Activated B cell treated with CpG ODN at 0.5 μM for 24 hours (primary cell): ENCODE results near the gene POLE3. TPM values are rescaled to one million over a fixed set of nuclear protein-coding genes. Genes with fewer than 3 reads are reported as not detected.

Experiments used
- ATAC-seq: fragments of 200-7000 bp; cut with Tn5 transposase; one replicate; pipeline ENCODE4 v1.10.0; 2021; ENCODE audit warnings: low read depth, mild to moderate bottlenecking, moderate library complexity
- CTCF ChIA-PET: fragments of 350-600 bp; sonication (Branson Sonifier 250); formaldehyde crosslinking; loops from one replicate; lab custom pipeline; 2021; ENCODE audit warnings: antibody characterized with exemption; lab: Charles Lee
- POLR2A ChIA-PET: fragments of 350-600 bp; sonication (Branson Sonifier 250); formaldehyde crosslinking; loops from one replicate; lab custom pipeline; 2021; ENCODE audit warnings: antibody characterized with exemption; lab: Charles Lee
- DNase-seq: peaks from one replicate; pipeline ENCODE4 v3.0.0; 2022
- H3K27ac Mint-ChIP-seq: one replicate; pipeline ENCODE4 v1.8.0; 2020; ENCODE audit warnings: mixed read lengths
- H3K27me3 Mint-ChIP-seq: one replicate; pipeline ENCODE4 v1.8.0; 2021; ENCODE audit warnings: mixed read lengths
- H3K36me3 Mint-ChIP-seq: one replicate; pipeline ENCODE4 v1.8.0; 2021; ENCODE audit warnings: low read depth, mixed read lengths
- H3K4me1 Mint-ChIP-seq: one replicate; pipeline ENCODE4 v1.8.0; 2021; ENCODE audit warnings: mixed read lengths
- H3K4me3 Mint-ChIP-seq: one replicate; pipeline ENCODE4 v1.8.0; 2020; ENCODE audit warnings: mild to moderate bottlenecking, mixed read lengths
- H3K9me3 Mint-ChIP-seq: one replicate; pipeline ENCODE4 v1.8.0; 2020; ENCODE audit warnings: mixed read lengths
- CTCF ChIP-seq: fragments of 200-600 bp; IDR thresholded peaks from one replicate; pipeline ENCODE4 v1.8.0; 2022; ENCODE audit warnings: antibody characterized with exemption, mild to moderate bottlenecking
- intact Hi-C: fragments of 100-400 bp; cut with micrococcal nuclease; formaldehyde crosslinking; loops from one replicate; pipeline ENCODE4 v1.15.1; 2024
- total RNA-seq: library from RNA; stranded (reverse); gene quantifications from 2 replicates; pipeline ENCODE4 v1.2.3, GENCODE V29; 2022

POLE3 gene
- total RNA-seq, 1 donor from 2014 or later, result 48.0 TPM

GRCh38 chr9:113403646-113404045 is 6.8 kb downstream of the POLE3 start:
- ATAC-seq, result no peak
- ChIA-PET POLR2A (no interaction called here), CTCF (interaction anchor here (1.7 to 3.9 kb wide), 3 partner anchors 188 to 254 kb away, joined by 7 to 19 read pairs (median 11); no protein-coding TSS in a partner anchor)
- intact Hi-C loops, result loop anchor here (10.0 kb wide), 1 partner anchor 249 kb away; the partner anchor contains the start of gene SLC31A2
- H3K4me1 Mint-ChIP-seq, result peaks cover 29% of the 10 kb centered on the region
- TF ChIP-seq CTCF, result no peak
- no peak for DNase-seq
- H3K27ac Mint-ChIP-seq, result no peak overlapping the region
- no peak overlapping the region for H3K4me3 Mint-ChIP-seq
- no peaks in the 10 kb centered on the region for H3K9me3 Mint-ChIP-seq
- peaks cover 20% of the 10 kb centered on the region for H3K36me3 Mint-ChIP-seq
- no peaks in the 10 kb centered on the region for H3K27me3 Mint-ChIP-seq

DNA sequence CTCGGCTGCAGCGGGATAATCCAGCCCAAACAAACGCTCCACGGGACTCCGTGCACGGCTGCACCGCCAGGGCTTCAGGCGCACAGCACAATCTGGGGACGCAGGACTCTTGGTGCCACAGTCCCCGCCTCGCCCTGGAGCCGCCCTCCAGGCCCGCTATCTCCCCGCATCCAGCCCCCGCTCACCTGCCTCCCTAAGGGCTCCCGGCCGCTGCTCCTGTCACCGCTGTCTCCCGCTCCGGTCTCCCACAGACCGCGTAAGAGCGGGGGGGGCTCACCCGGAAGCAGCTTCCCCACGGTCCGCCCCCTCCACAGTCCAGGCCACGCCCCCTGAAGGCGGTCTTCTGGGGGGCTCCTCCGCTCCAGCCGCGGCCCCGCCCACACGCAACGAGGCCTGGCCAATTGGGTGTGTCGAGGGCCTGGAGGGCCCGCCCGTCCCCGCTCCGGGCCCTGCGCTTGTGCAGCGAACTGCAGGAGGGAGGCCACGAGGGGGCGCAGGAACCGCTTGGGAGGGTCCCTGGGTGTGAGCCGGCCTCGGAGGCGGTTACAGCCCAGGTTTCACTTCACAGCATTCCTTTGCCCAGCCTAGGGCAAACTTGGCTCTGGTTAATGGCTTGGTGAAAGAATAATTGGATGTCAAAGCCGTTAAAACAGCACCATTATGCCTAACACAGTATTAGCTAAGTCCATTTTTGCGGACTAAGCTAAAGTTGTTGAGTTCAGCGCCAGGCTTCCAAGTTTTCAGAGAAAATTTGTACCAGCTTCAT is 9.3 kb downstream of the POLE3 start, which contains the start of gene ALAD:
TSS of gene ALAD (minus strand) at position 258 of the 766 bp plus-strand sequence. CDS start 7,725 bp downstream, outside the sequence.
- H3K36me3 Mint-ChIP-seq, result peaks cover 2% of the 10 kb centered on the region
- no peaks in the 10 kb centered on the region for H3K9me3 Mint-ChIP-seq
- no peaks in the 10 kb centered on the region for H3K27me3 Mint-ChIP-seq
- intact Hi-C loops, result loop anchor here (1.0 to 10.0 kb wide), 11 partner anchors 9 to 257 kb away; partner anchors contain the start of genes C9orf43, FKBP15, POLE3 and SLC31A1
- TF ChIP-seq CTCF, result no peak
- H3K27ac Mint-ChIP-seq, result peak within 1 kb of the TSS; percentile 87
- peak; percentile 99 for DNase-seq
- POLR2A ChIA-PET, result interaction anchor here (0.6 to 3.1 kb wide), 13 partner anchors 9 to 252 kb away, joined by 3 to 61 read pairs (median 6); partner anchors contain the start of genes C9orf43, CDC26, HDHD3 and POLE3
- peaks cover 17% of the 10 kb centered on the region for H3K4me1 Mint-ChIP-seq
- peak within 1 kb of the TSS; percentile 96 for H3K4me3 Mint-ChIP-seq
- peak; percentile 99 for ATAC-seq
- CTCF ChIA-PET, result interaction anchor here (0.5 to 3.9 kb wide), 18 partner anchors 9 to 257 kb away, joined by 3 to 32 read pairs (median 4); partner anchors contain the start of genes C9orf43, CDC26, HDHD3 and POLE3

DNA sequence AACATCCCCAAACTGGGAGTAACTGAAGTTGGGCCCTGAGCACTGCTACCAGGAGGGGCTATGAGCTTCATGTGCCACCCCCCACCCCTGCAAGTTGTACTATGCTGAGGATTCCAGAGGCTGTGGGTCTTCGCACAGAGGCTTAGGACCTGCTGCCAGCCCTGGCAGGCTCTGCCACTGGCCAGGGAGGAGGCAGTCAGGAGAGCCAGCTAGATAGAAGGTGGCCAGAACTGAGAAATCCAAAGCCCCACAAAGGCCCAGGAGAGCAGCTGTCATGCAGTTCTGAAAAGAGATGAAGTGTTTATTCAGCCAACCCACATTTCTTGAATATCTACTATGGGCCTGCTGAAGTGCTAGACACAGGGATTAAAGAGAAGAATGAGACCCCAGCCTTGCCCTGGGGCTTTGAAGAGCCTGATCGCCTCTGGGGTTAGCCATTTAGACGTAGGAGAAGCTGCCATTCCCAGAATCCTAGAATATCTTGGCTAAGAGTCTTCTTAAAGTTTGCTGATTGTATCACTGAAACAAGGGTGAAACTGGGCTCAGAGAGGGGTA is 10.8 kb downstream of the POLE3 start:
- H3K27me3 Mint-ChIP-seq, result no peaks in the 10 kb centered on the region
- no peak for TF ChIP-seq CTCF
- peaks cover 17% of the 10 kb centered on the region for H3K4me1 Mint-ChIP-seq
- H3K27ac Mint-ChIP-seq, result no peak overlapping the region
- CTCF ChIA-PET, result interaction anchor here (0.9 to 3.4 kb wide), 3 partner anchors 125 to 189 kb away, joined by 3 to 32 read pairs (median 3); partner anchors contain the start of genes CDC26 and PRPF4
- POLR2A ChIA-PET, result interaction anchor here (1.4 to 3.1 kb wide), 3 partner anchors 11 to 23 kb away, joined by 6 to 61 read pairs (median 16); partner anchors contain the start of genes C9orf43, HDHD3 and POLE3
- peak overlapping the region; percentile 68 for H3K4me3 Mint-ChIP-seq
- intact Hi-C loops, result loop anchor here (2.0 to 10.0 kb wide), 3 partner anchors 17 to 245 kb away; partner anchors contain the start of gene SLC31A2
- DNase-seq, result no peak
- ATAC-seq, result no peak
- no peaks in the 10 kb centered on the region for H3K9me3 Mint-ChIP-seq
- peaks cover 9% of the 10 kb centered on the region for H3K36me3 Mint-ChIP-seq

DNA sequence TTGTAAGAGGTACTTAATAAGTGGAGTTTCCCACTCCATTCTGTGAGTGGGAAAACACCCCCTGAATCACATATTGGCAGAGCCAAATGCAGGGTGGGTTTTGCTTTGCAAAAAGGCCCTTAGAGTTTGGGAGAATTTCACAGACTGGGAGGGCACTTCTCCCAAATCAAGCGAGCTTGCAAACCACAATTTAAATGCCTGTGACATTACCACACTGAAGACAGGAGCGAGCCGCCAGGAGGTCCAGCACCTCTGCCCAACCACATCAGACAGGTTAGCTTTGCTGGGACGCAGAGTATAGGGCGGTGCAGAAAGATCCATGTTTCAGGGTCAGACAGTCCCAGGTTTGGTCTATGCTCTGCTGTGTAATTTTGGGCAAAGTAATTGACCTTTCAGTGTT is 11.7 kb downstream of the POLE3 start:
- no peak overlapping the region for H3K27ac Mint-ChIP-seq

More for the DNA sequence above, 11.7 kb downstream of the POLE3 start:
- Mint-ChIP-seq H3K27me3 (no peaks in the 10 kb centered on the region), H3K36me3 (peaks cover 10% of the 10 kb centered on the region), H3K4me1 (peaks cover 17% of the 10 kb centered on the region), H3K4me3 (no peak overlapping the region), H3K9me3 (no peaks in the 10 kb centered on the region)
- TF ChIP-seq CTCF, result no peak
- ATAC-seq (no peak), DNase-seq (no peak)
- CTCF ChIA-PET, result interaction anchor here (1.1 kb wide), 1 partner anchor 183 kb away, joined by 3 read pairs; no protein-coding TSS in a partner anchor
- intact Hi-C loops, result no loop called here
- POLR2A ChIA-PET, result no interaction called here
